Lower lobe of right lung (tissue), 2 donors: Measurements from ENCODE around the gene TNPO3. TPM values are rescaled to one million over a fixed set of nuclear protein-coding genes. Genes with fewer than 3 reads are reported as not detected.

Experiments
- ATAC-seq, 2 donors: fragments of 200-7000 bp; cut with Tn5 transposase; one replicate each; pipeline ENCODE4 v1.9.1; 2020 to 2022; ENCODE audit warnings: mild to moderate bottlenecking in 2 of 2, moderate library complexity in 2 of 2
- DNase-seq: peaks from one replicate; pipeline ENCODE4 v3.0.0-alpha.2; 2020
- H3K27ac ChIP-seq: fragments of 200-600 bp; one replicate; pipeline ENCODE4 v1.8.0; 2022
- H3K27me3 ChIP-seq: fragments of 200-600 bp; one replicate; pipeline ENCODE4 v1.8.0; 2022; ENCODE audit warnings: low read depth
- H3K36me3 ChIP-seq: fragments of 200-600 bp; one replicate; pipeline ENCODE4 v1.8.0; 2022; ENCODE audit warnings: mild to moderate bottlenecking
- H3K4me1 ChIP-seq: fragments of 200-600 bp; one replicate; pipeline ENCODE4 v1.8.0; 2022
- H3K4me3 ChIP-seq: fragments of 200-600 bp; one replicate; pipeline ENCODE4 v1.8.0; 2022; ENCODE audit warnings: mild to moderate bottlenecking
- H3K9me3 ChIP-seq: fragments of 200-600 bp; one replicate; pipeline ENCODE4 v1.8.0; 2022
- intact Hi-C: fragments of 100-400 bp; cut with DNase I; formaldehyde crosslinking; loops from one replicate; pipeline ENCODE4 v1.11.0; 2022
- total RNA-seq: library from RNA; stranded (reverse); fragmentation: NEBNext Ultra II Directional; extraction: Animal tissue kit (Norgen Biotek cat#: 25700); gene quantifications from one replicate; pipeline ENCODE4 v1.2.1, GENCODE V29; 2021
- TF ChIP-seq, protein P1 (sequence below): fragments of 200-600 bp; IDR thresholded peaks from one replicate; pipeline ENCODE4 v1.8.0; 2022; ENCODE audit warnings: antibody characterized with exemption, mild to moderate bottlenecking
- donor health status: DM: no; HTN: yes; CAD: no; lungs with severe emphysema.

The TNPO3 gene
- total RNA-seq, 1 donor from 2014 or later, result 37.0 TPM

GRCh38 chr7:128906766-128907559 is 147.9 kb downstream of the TNPO3 start:
- Histone ChIP-seq H3K4me3 (no peak overlapping the region), H3K27me3 (peaks cover 61% of the 10 kb centered on the region), H3K36me3 (no peaks in the 10 kb centered on the region), H3K27ac (no peak overlapping the region), H3K9me3 (no peaks in the 10 kb centered on the region), H3K4me1 (peaks cover 11% of the 10 kb centered on the region)
- ATAC-seq (no peak), DNase-seq (no peak)
- intact Hi-C loops, result no loop called here
- TF ChIP-seq, protein P1, sequence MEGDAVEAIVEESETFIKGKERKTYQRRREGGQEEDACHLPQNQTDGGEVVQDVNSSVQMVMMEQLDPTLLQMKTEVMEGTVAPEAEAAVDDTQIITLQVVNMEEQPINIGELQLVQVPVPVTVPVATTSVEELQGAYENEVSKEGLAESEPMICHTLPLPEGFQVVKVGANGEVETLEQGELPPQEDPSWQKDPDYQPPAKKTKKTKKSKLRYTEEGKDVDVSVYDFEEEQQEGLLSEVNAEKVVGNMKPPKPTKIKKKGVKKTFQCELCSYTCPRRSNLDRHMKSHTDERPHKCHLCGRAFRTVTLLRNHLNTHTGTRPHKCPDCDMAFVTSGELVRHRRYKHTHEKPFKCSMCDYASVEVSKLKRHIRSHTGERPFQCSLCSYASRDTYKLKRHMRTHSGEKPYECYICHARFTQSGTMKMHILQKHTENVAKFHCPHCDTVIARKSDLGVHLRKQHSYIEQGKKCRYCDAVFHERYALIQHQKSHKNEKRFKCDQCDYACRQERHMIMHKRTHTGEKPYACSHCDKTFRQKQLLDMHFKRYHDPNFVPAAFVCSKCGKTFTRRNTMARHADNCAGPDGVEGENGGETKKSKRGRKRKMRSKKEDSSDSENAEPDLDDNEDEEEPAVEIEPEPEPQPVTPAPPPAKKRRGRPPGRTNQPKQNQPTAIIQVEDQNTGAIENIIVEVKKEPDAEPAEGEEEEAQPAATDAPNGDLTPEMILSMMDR, result no peak

DNA sequence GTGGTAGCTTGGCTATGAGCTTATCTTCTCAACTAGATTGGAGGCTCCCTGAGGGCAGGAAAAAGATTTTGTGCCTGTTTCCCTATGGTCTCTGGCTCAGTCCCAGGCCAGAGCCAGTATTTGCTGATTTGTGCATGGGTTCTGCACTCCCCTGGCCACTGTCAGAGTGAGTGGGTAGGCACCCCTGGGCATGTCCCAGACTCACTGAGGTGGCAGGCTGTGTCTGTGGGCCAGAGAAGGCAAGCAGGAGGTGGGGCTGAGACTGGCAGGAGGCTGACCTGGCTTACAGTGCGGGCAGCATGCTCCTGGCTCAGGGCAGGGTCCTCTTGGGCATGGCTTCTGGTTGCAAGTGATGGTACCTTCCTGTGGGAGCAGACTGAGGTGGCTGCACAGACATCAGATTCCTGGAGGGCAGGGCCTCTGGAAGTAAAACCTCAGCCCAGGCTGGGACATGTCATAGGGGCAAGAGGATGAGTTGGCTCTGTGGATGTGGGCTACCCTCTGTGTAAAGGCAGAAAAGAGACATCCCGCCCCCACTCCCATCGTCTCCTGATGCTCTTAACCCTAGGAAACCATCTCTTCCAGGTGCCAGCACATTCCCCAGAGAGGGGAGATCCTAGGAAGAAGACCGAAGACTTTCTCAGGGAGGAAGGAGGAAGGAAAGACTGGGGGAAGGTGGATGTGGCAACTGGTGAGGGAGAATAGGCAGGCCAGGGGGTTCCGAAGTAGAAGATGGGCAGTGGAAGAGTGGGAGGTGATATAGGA is 148.7 kb downstream of the TNPO3 start:
- Histone ChIP-seq H3K9me3 (no peaks in the 10 kb centered on the region), H3K27ac (no peak overlapping the region), H3K36me3 (no peaks in the 10 kb centered on the region), H3K27me3 (peaks cover 53% of the 10 kb centered on the region), H3K4me3 (no peak overlapping the region), H3K4me1 (peaks cover 11% of the 10 kb centered on the region)
- no peak for ATAC-seq
- DNase-seq, result no peak
- TF ChIP-seq, protein P1, result no peak
- intact Hi-C loops, result no loop called here

GRCh38 chr7:128904381-128905197 is 150.3 kb downstream of the TNPO3 start:
- H3K27ac ChIP-seq, result no peak overlapping the region
- peaks cover 37% of the 10 kb centered on the region for H3K27me3 ChIP-seq
- ATAC-seq (peak; percentile 63 to 76), DNase-seq (no peak)
- H3K4me1 ChIP-seq, result peaks cover 1% of the 10 kb centered on the region
- H3K9me3 ChIP-seq, result no peaks in the 10 kb centered on the region
- no peak overlapping the region for H3K4me3 ChIP-seq
- TF ChIP-seq, protein P1, result peak; percentile 56
- H3K36me3 ChIP-seq, result no peaks in the 10 kb centered on the region
- intact Hi-C loops, result no loop called here

Other genes starting within 250 kb of the TNPO3 start
- gene FLNC, start 224.7 kb downstream of the TNPO3 start, total RNA-seq, result 11.7 TPM
- gene ATP6V1F, start 192.3 kb downstream of the TNPO3 start, total RNA-seq, result 208 TPM
- gene KCP, start 144.4 kb downstream of the TNPO3 start, total RNA-seq, result 1.3 TPM
- 46.0 TPM for gene IRF5, start 117.2 kb downstream of the TNPO3 start, total RNA-seq
- 9.5 TPM for gene TSPAN33, start 89.6 kb upstream of the TNPO3 start, total RNA-seq
- 3.1 TPM for gene SMO, start 133.5 kb upstream of the TNPO3 start, total RNA-seq
- gene AHCYL2, start 169.9 kb upstream of the TNPO3 start, total RNA-seq, result 91.0 TPM